K562 (cell line): ENCODE measurements around the gene NDUFA13. TPM values are rescaled to one million over a fixed set of nuclear protein-coding genes. Genes with fewer than 3 reads are reported as not detected.
A peak's percentile ranks its signal among the peaks of the same experiment; 100 is the strongest.

Source experiments
- ATAC-seq: fragments of 200-7000 bp; cut with Tn5 transposase; 3 replicates; pipeline ENCODE4 v1.9.1; 2020; ENCODE audit warnings: moderate library complexity
- BruUV-seq: library from RNA; stranded (reverse); fragments of 400-500 nt; replicated peaks from 2 replicates; lab custom pipeline; 2021; lab: Mats Ljungman, UMichigan
- CTCF ChIA-PET: fragments of 300-600 bp; formaldehyde crosslinking; extraction: SDS; loops from one replicate; lab custom pipeline; 2021; ENCODE audit warnings: low intra/inter-chr PET ratio; lab: Yijun Ruan, JAX
- POLR2A ChIA-PET: fragments of 300-600, 350-650 bp; sonication (Branson Sonifier 250); formaldehyde crosslinking; extraction: SDS; loops from one replicate; lab custom pipeline; 2021; ENCODE audit warnings: antibody characterized with exemption, inconsistent platforms; lab: Yijun Ruan, JAX
- DNase-seq, 4 experiments: peaks; one replicate each; pipeline versions ENCODE4 v3.0.0 to v3.0.0-alpha.2; 2011 to 2018; ENCODE audit warnings: low spot score in 3 of 4, mixed read lengths in 3 of 4; ENCODE audit errors: extremely low read depth in 1 of 4
- FAIRE-seq: peaks from 2 replicates; lab custom pipeline; 2011; peaks lifted over from hg19 to GRCh38; lab: Jason Lieb, UNC
- H2AFZ ChIP-seq: 2 replicates; pipeline ENCODE4 v1.6.0; 2011; ENCODE audit warnings: low read depth, low read length, control low read depth, inconsistent platforms
- H3K27ac ChIP-seq: fragments of 200-600 bp; 3 replicates; pipeline ENCODE4 v1.8.0; 2011; ENCODE audit warnings: low read depth, mild to moderate bottlenecking, control low read depth, inconsistent platforms, low read length, moderate library complexity, mixed read lengths; ENCODE audit errors: extremely low read depth
- H3K27me3 ChIP-seq, 2 experiments: fragments of 300-600 bp in 1 of 2; 2 replicates in 1 of 2; 3 replicates in 1 of 2; pipeline versions ENCODE4 v1.6.0 to v1.8.0; 2011; ENCODE audit warnings: inconsistent platforms in 2 of 2, low read length in 2 of 2, mild to moderate bottlenecking in 1 of 2, mixed read lengths in 1 of 2, moderate library complexity in 1 of 2; ENCODE audit not compliant: control insufficient read depth in 2 of 2, insufficient read depth in 2 of 2
- H3K36me3 ChIP-seq: fragments of 300-600 bp; 3 replicates; pipeline ENCODE4 v1.8.0; 2011; ENCODE audit warnings: mild to moderate bottlenecking, low read length, inconsistent platforms; ENCODE audit not compliant: control insufficient read depth, insufficient read depth
- H3K4me1 ChIP-seq, 2 experiments: fragments of 200-600 bp in 1 of 2; replicated peaks in 1 of 2; 2 replicates in 1 of 2; 3 replicates in 1 of 2; pipeline versions ENCODE4 v1.5.1 to v1.8.0; 2011; ENCODE audit warnings: inconsistent platforms in 2 of 2, low read length in 2 of 2, mild to moderate bottlenecking in 1 of 2, mixed read lengths in 1 of 2, moderate library complexity in 1 of 2; ENCODE audit not compliant: control insufficient read depth in 2 of 2, insufficient read depth in 2 of 2
- H3K4me2 ChIP-seq: 2 replicates; pipeline ENCODE4 v1.6.1; 2011; ENCODE audit warnings: low read length, control low read depth, inconsistent platforms, mixed read lengths; ENCODE audit not compliant: insufficient read depth
- H3K4me3 ChIP-seq: fragments of 200-600 bp; sonication (generic), shearing (Covaris generic); 2 replicates; pipeline ENCODE4 v1.5.1; 2016; ENCODE audit warnings: control low read depth, inconsistent platforms
- H3K79me2 ChIP-seq: fragments of 200-600 bp; 3 replicates; pipeline ENCODE4 v1.8.0; 2011; ENCODE audit warnings: low read length, inconsistent platforms; ENCODE audit not compliant: control insufficient read depth, insufficient read depth
- H3K9ac ChIP-seq, 2 experiments: 2 replicates each; pipeline versions ENCODE4 v1.6.0 to v1.6.1; 2011; ENCODE audit warnings: low read depth in 2 of 2, low read length in 2 of 2, control low read depth in 1 of 2, inconsistent platforms in 1 of 2, mild to moderate bottlenecking in 1 of 2, mixed read lengths in 1 of 2; ENCODE audit not compliant: insufficient read depth in 1 of 2
- H3K9me1 ChIP-seq: one replicate; pipeline ENCODE4 v1.6.0; 2011; ENCODE audit warnings: inconsistent platforms, mild to moderate bottlenecking, low read length, moderate library complexity; ENCODE audit not compliant: control insufficient read depth, insufficient read depth
- H3K9me3 ChIP-seq: replicated peaks from 2 replicates; pipeline ENCODE4 v1.5.1; 2011; ENCODE audit warnings: low read depth, low read length, inconsistent platforms; ENCODE audit not compliant: control insufficient read depth, insufficient read depth
- H4K20me1 ChIP-seq: replicated peaks from 2 replicates; pipeline ENCODE4 v1.6.1; 2011; ENCODE audit warnings: low read length, inconsistent platforms, mixed read lengths; ENCODE audit not compliant: control insufficient read depth, insufficient read depth
- BRCA1 ChIP-seq, 2 experiments: fragments of 450-650 bp in 1 of 2; sonication (generic) in 1 of 2; formaldehyde crosslinking in 1 of 2; IDR thresholded peaks; 2 replicates each; pipeline versions ENCODE4 v1.5.0 to v1.6.1; 2017 to 2020; ENCODE audit warnings: mild to moderate bottlenecking in 1 of 2, missing genetic modification reagents in 1 of 2
- ETV6 ChIP-seq, 3 experiments: fragments of 150-350 bp in 1 of 3; sonication (generic) in 1 of 3; formaldehyde crosslinking in 1 of 3; IDR thresholded peaks; 2 replicates each; pipeline versions ENCODE4 v1.6.1 to v1.8.0; 2014 to 2022; ENCODE audit warnings: borderline replicate concordance in 2 of 3, low read depth in 2 of 3, antibody characterized with exemption in 1 of 3, low read length in 1 of 3, mild to moderate bottlenecking in 1 of 3, missing genetic modification reagents in 1 of 3
- HLTF ChIP-seq: fragments of 450-650 bp; IDR thresholded peaks from 2 replicates; pipeline ENCODE4 v1.6.1; 2016
- HNRNPH1 ChIP-seq: fragments of 200-400 bp; formaldehyde crosslinking; optimal IDR thresholded peaks from 2 replicates; pipeline ENCODE3; 2017; ENCODE audit warnings: low read depth, mild to moderate bottlenecking, low read length, moderate library complexity
- MEF2A ChIP-seq: IDR thresholded peaks from 2 replicates; pipeline ENCODE4 v1.6.1; 2011; ENCODE audit warnings: low read depth, mild to moderate bottlenecking, low read length, moderate library complexity; ENCODE audit not compliant: control insufficient read depth
- NRF1 ChIP-seq, 2 experiments: fragments of 450-650 bp; IDR thresholded peaks in 1 of 2; conservative IDR thresholded peaks in 1 of 2; 2 replicates each; pipeline ENCODE4 v1.6.1; 2014; ENCODE audit warnings: mild to moderate bottlenecking in 2 of 2
- POLR2G ChIP-seq: fragments of 200-400 bp; formaldehyde crosslinking; IDR thresholded peaks from 2 replicates; pipeline ENCODE4 v1.6.1; 2017; ENCODE audit warnings: low read depth, mild to moderate bottlenecking, antibody characterized with exemption, low read length, moderate library complexity
- SMAD4 ChIP-seq: fragments of 250-450 bp; sonication (Bioruptor Pico); conservative IDR thresholded peaks from 2 replicates; pipeline ENCODE4 v1.8.0; 2021; ENCODE audit warnings: inconsistent platforms, mild to moderate bottlenecking, moderate library complexity
- TFE3 ChIP-seq: fragments of 450-650 bp; formaldehyde crosslinking; IDR thresholded peaks from 2 replicates; pipeline ENCODE4 v1.4.0; 2020; ENCODE audit warnings: mild to moderate bottlenecking, mixed read lengths
- ZNF57 ChIP-seq: fragments of 450-650 bp; formaldehyde crosslinking; IDR thresholded peaks from 2 replicates; pipeline ENCODE4 v1.4.0; 2020; ENCODE audit warnings: mild to moderate bottlenecking, moderate library complexity
- ZNF583 ChIP-seq: fragments of 250-450 bp; sonication (Bioruptor Pico); IDR thresholded peaks from 2 replicates; pipeline ENCODE4 v1.4.0; 2020
- WGBS: fragments of 100-300 bp; shearing (Covaris generic); methylation state at CpG from one replicate; pipeline ENCODE4 v1.1.6; 2016; ENCODE audit warnings: low coverage, mixed read lengths; ENCODE audit not compliant: insufficient coverage; ENCODE audit errors: missing lambda C conversion rate; 5-methylcytosine and 5-hydroxymethylcytosine counted together
- in situ Hi-C: fragments of 300-500 bp; cut with MboI; formaldehyde crosslinking; loops from 4 replicates; pipeline ENCODE4 v1.15.0; 2018; ENCODE audit warnings: inconsistent platforms, mixed read lengths
- intact Hi-C: fragments of 100-400 bp; cut with micrococcal nuclease; formaldehyde crosslinking; loops from 2 replicates; pipeline ENCODE4 v1.14.2; 2022
- polyA plus RNA-seq, 8 experiments: library from polyadenylated mRNA; depleted of rRNA in 4 of 8; stranded (reverse) in 5 of 8; unstranded in 3 of 8; fragments of >200 nt; fragmentation: Nextera tagmentation in 2 of 8; fragmentation: Illumina TruSeq in 1 of 8; extraction: Ambion mirVana in 2 of 8; extraction: Trizol in 1 of 8; gene quantifications; 2 replicates each; pipeline versions ENCODE4 v1.2.1 to v1.2.3, GENCODE V29; 2011 to 2014; ENCODE audit warnings: inconsistent platforms in 1 of 8, missing spikeins in 1 of 8
- total RNA-seq, 7 experiments: library from RNA; depleted of rRNA in 6 of 7; stranded (reverse); fragments of >200 nt in 6 of 7; fragmentation: Illumina TruSeq in 2 of 7; extraction: Trizol in 2 of 7; gene quantifications; 2 replicates each; pipeline versions ENCODE4 v1.2.1 to v1.2.3, GENCODE V29; 2011 to 2021; ENCODE audit warnings: low replicate concordance in 1 of 7

Gene NDUFA13
- total and polyA plus RNA-seq, 9 of the 15 experiments (the other 6 are each of a cell fraction or from before 2014, with no cell fraction given) = 146 to 596 (median 429) TPM

- H3K9me3 ChIP-seq = no peaks in the 10 kb centered on the region
- WGBS = 95% methylated on average over 18 of the region's 21 CpGs
- peak overlapping the region in 1 of 2 experiments; percentile 49; a peak in 2 of 4 replicates for H3K9ac ChIP-seq
- no peak overlapping the region for H3K4me2 ChIP-seq
- TF ChIP-seq HNRNPH1 (no peak), POLR2G (peak; percentile 58; the same call in 1 of the 2 replicates)
- ChIA-PET POLR2A (no interaction called here), CTCF (no interaction called here)
- BruUV-seq = no TSS peak
- FAIRE-seq = no peak
- peaks cover 26% of the 10 kb centered on the region for H4K20me1 ChIP-seq
- in situ Hi-C loops = loop anchor here (5.0 kb wide), 1 partner anchor 125 kb away; no protein-coding TSS in a partner anchor
- H3K27ac ChIP-seq = no peak overlapping the region
- H3K9me1 ChIP-seq = peaks cover 4% of the 10 kb centered on the region
- H3K4me1 ChIP-seq = peaks cover 32 to 49% of the 10 kb centered on the region in 2 experiments
- peaks cover 70% of the 10 kb centered on the region for H3K79me2 ChIP-seq
- no peak for DNase-seq
- H3K27me3 ChIP-seq = no peaks in the 10 kb centered on the region
- no peak for ATAC-seq
- no peak overlapping the region for H3K4me3 ChIP-seq
- H3K36me3 ChIP-seq = peaks cover 73% of the 10 kb centered on the region
- intact Hi-C loops = no loop called here
- H2AFZ ChIP-seq = no peak overlapping the region
Measured at GRCh38 chr19:19492026-19492610, 23.9 kb upstream of the NDUFA13 start.

GRCh38 chr19:19493841-19494546, 22.0 kb upstream of the NDUFA13 start:
- BruUV-seq = no TSS peak
- ChIA-PET CTCF (no interaction called here), POLR2A (interaction anchor here (0.6 kb wide), 1 partner anchor 89 kb away, joined by 3 read pairs; the partner anchor contains the start of gene GATAD2A)
- ATAC-seq = no peak
- intact Hi-C loops = no loop called here
- Histone ChIP-seq H3K4me1 (peaks cover 13 to 38% of the 10 kb centered on the region in 2 experiments), H4K20me1 (peaks cover 25% of the 10 kb centered on the region), H3K4me2 (no peak overlapping the region), H3K4me3 (no peak overlapping the region), H3K27me3 (no peaks in the 10 kb centered on the region), H3K9me3 (no peaks in the 10 kb centered on the region), H3K27ac (no peak overlapping the region), H3K79me2 (peaks cover 51% of the 10 kb centered on the region), H3K9me1 (peaks cover 4% of the 10 kb centered on the region), H3K9ac (peak overlapping the region in 1 of 2 experiments; percentile 26; a peak in 1 of 4 replicates), H3K36me3 (peaks cover 81% of the 10 kb centered on the region), H2AFZ (no peak overlapping the region)
- in situ Hi-C loops = loop anchor here (5.0 kb wide), 1 partner anchor 127 kb away; no protein-coding TSS in a partner anchor
- WGBS = 89% methylated on average over 12 of the region's 15 CpGs
- FAIRE-seq = no peak
- DNase-seq = no peak
- TF ChIP-seq POLR2G (no peak), ETV6 (IDR thresholded peaks at IDR 0.05; ENCODE audit: borderline replicate concordance in 1 of 2, low read depth in 2 of 2, low read length in 1 of 2) (no peak), ETV6 (CRISPR knock-in tag; IDR thresholded peaks at IDR 0.05; ENCODE audit: borderline replicate concordance) (no peak), ZNF583 (CRISPR knock-in tag) (no peak), ZNF57 (CRISPR knock-in tag) (no peak), SMAD4 (CRISPR knock-in tag) (no peak), MEF2A (no peak), NRF1 (conservative IDR thresholded peaks at IDR 0.05 in 1 of 2, IDR thresholded peaks at IDR 0.05 in 1 of 2) (no peak), HLTF (no peak), TFE3 (no peak), BRCA1 (IDR thresholded peaks at IDR 0.05) (no peak), BRCA1 (CRISPR knock-in tag; IDR thresholded peaks at IDR 0.05) (no peak)
